Hematopoietic multipotent progenitor cell treated with erythropoietin and hydrocortisone succinate and interleukin-3 and kit ligand, for 8 days (in vitro differentiated cells): ENCODE measurements around the gene IL11RA.
A peak's percentile ranks its signal among the peaks of the same experiment; 100 is the strongest.

Source experiments
- DNase-seq: peaks from one replicate; pipeline ENCODE4 v3.0.0-alpha.2; 2015

IL11RA gene

GRCh38 chr9:34654323-34655051, 2.5 kb downstream of the IL11RA start:
- DNase-seq, result no peak

GRCh38 chr9:34655394-34655793, 3.4 kb downstream of the IL11RA start:
- no peak for DNase-seq

GRCh38 chr9:34656992-34657391, 5.0 kb downstream of the IL11RA start:
- DNase-seq, result no peak

DNA sequence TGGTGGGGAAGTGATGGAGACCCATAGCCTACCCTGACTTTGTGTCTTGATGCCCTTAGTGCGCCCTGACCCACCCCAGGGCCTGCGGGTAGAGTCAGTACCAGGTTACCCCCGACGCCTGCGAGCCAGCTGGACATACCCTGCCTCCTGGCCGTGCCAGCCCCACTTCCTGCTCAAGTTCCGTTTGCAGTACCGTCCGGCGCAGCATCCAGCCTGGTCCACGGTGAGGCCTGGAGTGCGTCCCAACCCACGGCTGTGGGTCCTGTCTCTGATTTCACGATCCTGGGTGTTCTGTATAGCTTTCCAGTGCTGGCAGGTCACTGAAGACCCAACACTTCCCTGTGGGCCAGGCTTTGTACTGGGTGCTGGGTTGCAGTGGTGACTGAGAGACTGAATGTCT, 6.5 kb downstream of the IL11RA start:
- no peak for DNase-seq

GRCh38 chr9:34659592-34660253, 7.7 kb downstream of the IL11RA start:
- no peak for DNase-seq

DNA sequence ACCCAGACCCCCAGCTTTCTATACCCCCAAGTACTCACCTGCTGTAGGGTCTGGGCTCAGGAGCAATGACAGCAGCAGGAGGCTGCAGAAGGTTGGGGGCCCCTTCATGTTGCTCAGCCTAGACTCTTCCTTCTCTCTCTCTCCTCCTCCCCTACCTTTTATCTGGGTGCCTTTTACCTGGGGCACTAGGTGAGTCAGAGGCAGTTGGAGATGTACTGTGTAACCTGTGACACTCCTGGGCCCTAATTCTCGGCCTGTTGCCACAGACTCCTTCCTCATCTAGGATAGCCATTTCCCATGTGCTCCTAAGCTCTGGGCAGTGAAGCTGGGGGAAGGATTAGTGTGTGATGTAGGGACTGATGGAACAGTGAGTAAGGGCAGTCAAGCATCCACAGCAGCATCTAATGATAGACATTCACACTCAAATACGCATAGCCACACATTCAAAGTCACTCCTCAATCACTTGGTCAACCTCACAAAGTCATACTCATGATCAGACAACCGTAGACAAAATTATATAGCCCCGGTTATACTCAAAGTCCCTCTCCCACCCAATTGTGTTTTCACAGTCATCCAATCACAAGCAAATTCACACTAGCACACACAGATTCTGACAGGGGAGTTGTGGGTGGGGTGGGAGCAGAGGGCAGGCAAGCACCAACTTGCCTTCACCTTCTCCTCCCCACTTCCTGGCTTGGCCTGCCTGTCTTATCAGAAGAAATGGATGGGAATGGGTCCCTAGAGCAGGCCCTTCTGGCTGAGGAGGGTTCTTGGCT, 10.7 kb downstream of the IL11RA start, which contains the start of gene CCL27:
Gene CCL27 (minus strand): TSS at position 132 of the 777 bp plus-strand sequence. CDS start 24 bp downstream, at position 108.
- no peak for DNase-seq

- no peak for DNase-seq
Observed at GRCh38 chr9:34663303-34663605, 11.3 kb downstream of the IL11RA start.

GRCh38 chr9:34664281-34665066, 12.5 kb downstream of the IL11RA start:
- DNase-seq, result peak; percentile 89

- DNase-seq, result no peak
Observed at GRCh38 chr9:34665067-34665380, 13.0 kb downstream of the IL11RA start.

DNA sequence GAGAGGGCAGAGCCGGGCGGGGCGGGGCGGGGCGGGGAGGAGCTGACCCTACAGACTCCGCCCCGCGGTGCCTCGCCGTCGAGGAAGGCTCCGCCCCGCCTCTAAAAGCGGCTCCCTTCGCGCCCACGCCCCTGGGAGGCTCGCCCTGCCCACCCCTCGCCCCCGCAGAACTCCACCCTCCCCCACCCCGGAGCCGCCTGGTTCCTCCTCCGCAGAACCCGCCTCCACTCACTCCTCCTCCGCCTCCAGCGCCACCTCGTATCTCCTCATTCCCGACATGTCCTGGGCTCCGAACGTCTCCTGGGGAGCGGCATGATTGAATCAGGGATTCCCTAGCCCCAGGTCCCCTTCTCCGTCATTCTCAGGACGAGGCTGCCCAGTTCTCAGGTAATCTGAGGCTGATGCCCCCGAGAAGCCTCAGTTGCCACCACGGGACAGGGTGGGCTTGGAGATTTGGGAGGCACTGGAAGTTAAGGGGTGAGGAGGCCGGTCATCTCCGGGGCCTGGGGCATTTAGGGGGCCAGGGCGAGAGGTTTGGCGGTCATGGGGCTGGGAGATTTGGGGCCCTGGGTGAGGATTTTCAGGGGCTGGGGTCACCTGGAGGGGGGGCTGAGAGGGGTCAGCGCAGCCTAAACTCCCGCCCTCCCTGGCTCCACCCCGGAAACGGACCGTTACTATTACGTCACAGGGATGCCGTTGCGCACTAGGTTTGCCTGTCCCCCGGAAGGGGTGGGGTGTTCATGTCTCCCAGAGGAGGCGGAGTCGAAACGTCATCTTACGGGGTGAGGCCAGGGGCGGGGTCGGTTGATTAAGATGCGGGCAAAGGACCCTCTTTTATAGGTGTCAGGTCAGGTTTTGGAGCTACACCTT, 13.6 kb downstream of the IL11RA start:
- DNase-seq, result peak; percentile 93

- no peak for DNase-seq
Observed at GRCh38 chr9:34669809-34670562, 18.0 kb downstream of the IL11RA start.

GRCh38 chr9:34671307-34671706, 19.3 kb downstream of the IL11RA start:
- no peak for DNase-seq

GRCh38 chr9:34674440-34674839, 22.5 kb downstream of the IL11RA start:
- no peak for DNase-seq

- DNase-seq, result peak; percentile 86
Observed at GRCh38 chr9:34675048-34675714, 23.2 kb downstream of the IL11RA start.

GRCh38 chr9:34675869-34676268, 23.9 kb downstream of the IL11RA start:
- DNase-seq, result no peak

DNA sequence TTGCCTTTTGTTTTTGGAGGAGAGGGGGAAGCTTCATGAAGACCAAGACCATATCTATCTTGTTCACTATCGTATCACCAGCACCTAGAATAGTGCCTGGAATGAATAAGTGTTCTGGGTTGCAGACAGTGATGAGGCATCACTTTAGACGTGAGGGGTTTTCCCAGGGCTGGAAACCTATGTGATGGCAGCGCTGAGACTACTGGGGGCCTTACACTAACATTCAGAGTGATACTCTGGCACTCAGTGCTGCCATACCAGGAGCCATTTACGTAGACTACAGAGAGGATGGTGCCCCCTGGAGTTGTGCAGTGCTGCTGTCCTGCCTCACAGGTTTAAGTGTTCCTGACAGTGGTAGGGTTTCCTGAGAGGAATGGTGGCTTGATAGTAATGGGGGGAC, 32.2 kb downstream of the IL11RA start:
- DNase-seq, result no peak

- DNase-seq, result no peak
Observed at GRCh38 chr9:34684816-34685215, 32.8 kb downstream of the IL11RA start.

DNA sequence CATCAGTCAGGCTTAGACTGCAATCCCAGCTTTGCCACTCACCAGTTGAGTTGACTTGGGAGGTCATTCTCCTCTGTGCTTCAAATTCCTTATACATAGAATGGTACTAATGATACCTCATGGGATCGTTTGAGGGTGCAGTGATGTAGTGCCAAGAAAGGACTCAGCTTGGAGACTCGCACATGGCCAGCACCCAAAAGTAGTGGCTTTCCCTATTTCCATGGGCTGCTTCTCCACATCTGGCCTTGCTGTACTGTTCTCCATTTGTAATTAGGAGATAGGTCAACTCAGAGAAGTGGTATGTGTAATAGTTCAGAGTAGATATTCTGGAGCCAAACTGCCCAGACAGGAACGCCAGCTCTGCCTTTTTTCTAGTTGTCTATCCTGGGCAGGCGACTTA, 33.6 kb downstream of the IL11RA start:
- DNase-seq, result no peak

DNA sequence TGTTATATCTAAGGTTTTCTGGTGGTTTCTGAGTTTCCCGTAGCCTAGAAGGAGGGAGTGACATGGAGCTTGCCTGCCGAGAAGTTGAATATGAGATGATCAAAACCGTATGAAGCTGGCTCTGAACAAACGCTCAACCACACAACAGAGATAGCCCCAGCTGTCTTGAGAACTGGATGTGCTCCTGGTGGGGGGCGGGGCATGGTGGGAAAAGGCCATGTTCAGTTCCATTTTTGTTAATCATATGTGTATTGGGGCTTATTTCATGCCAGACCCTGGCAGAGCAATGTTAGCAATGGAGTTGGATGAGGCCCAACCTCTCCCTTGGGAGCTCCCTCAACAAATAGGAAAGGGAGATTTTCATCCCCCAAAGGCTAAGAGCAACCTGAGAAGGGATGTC, 34.2 kb downstream of the IL11RA start:
- DNase-seq, result no peak

GRCh38 chr9:34686732-34687131, 34.7 kb downstream of the IL11RA start:
- DNase-seq, result no peak
